Measurements from ENCODE around the gene CRYGD.
A peak's percentile ranks its signal among the peaks of the same experiment; 100 is the strongest.
"Not testable (repeated sequence)": the region's sequence is repeated elsewhere in the genome, so short reads cannot be mapped to it uniquely, and the experiment has no call there.

CRYGD gene

GRCh38 chr2:208112969-208113368 is 11.4 kb downstream of the CRYGD start:
- TF ChIP-seq CTCF (IDR thresholded peaks at IDR 0.05; ENCODE audit: insufficient read depth, low read depth, low read length, missing control alignments): no peak
- DNase-seq (ENCODE audit: low read depth): no peak
- no peak overlapping the region for H3K4me3 ChIP-seq (ENCODE audit: low read length)

- DNase-seq (ENCODE audit: low read depth); H3K4me3 ChIP-seq (ENCODE audit: low read length): not testable (repeated sequence)
Measured at GRCh38 chr2:208112273-208112745, 12.0 kb downstream of the CRYGD start.

GRCh38 chr2:208103616-208104015 is 20.7 kb downstream of the CRYGD start:
- no peak overlapping the region for H3K4me3 ChIP-seq (ENCODE audit: low read length)
- no peak for TF ChIP-seq CTCF (IDR thresholded peaks at IDR 0.05; ENCODE audit: insufficient read depth, low read depth, low read length, missing control alignments)
- no peak for DNase-seq (ENCODE audit: low read depth)

- peak; percentile 39 for TF ChIP-seq CTCF (IDR thresholded peaks at IDR 0.05; ENCODE audit: insufficient read depth, low read depth, low read length, missing control alignments)
- peak; percentile 40 for DNase-seq (ENCODE audit: low read depth)
- no peak overlapping the region for H3K4me3 ChIP-seq (ENCODE audit: low read length)
Measured at GRCh38 chr2:208101716-208102631, 22.4 kb downstream of the CRYGD start.

GRCh38 chr2:208099682-208100470 is 24.4 kb downstream of the CRYGD start:
- TF ChIP-seq CTCF (IDR thresholded peaks at IDR 0.05; ENCODE audit: insufficient read depth, low read depth, low read length, missing control alignments): no peak
- no peak for DNase-seq (ENCODE audit: low read depth)
- H3K4me3 ChIP-seq (ENCODE audit: low read length): no peak overlapping the region

GRCh38 chr2:208098701-208099100 is 25.6 kb downstream of the CRYGD start:
- DNase-seq (ENCODE audit: low read depth); H3K4me3 ChIP-seq (ENCODE audit: low read length): not testable (repeated sequence)

- TF ChIP-seq CTCF (IDR thresholded peaks at IDR 0.05; ENCODE audit: insufficient read depth, low read depth, low read length, missing control alignments): no peak
- no peak for DNase-seq (ENCODE audit: low read depth)
Measured at GRCh38 chr2:208098267-208098666, 26.1 kb downstream of the CRYGD start.

More at GRCh38 chr2:208098267-208098666, 26.1 kb downstream of the CRYGD start:
- no peak overlapping the region for H3K4me3 ChIP-seq (ENCODE audit: low read length)
